Measurements from ENCODE around the gene ACTR1A. TPM values are rescaled to one million over a fixed set of nuclear protein-coding genes. Genes with fewer than 3 reads are reported as not detected.

Gene ACTR1A
- total RNA-seq, 1 experiment from 2014 or later = 82.1 TPM

DNA sequence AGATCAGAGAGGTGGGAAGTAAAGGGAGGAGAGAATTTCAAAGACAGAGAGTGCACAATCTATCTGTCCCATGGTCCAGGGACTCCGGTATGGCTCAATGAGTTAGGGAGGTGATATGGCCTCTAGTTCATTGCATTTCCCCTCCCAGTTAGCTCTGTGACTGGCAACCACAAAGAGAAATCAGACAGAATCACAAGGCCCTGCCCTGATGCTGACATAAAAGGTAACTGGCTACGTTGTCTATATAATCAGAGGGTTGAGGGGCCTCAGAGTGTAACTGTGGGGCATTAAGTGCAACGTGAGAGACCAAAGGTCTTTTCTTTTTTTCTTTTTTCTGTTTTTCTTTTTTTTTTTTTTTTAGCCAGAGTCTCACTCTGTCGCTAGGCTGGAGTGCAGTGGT lies 43.9 kb downstream of the ACTR1A start:
- Mint-ChIP-seq H3K27ac (no peak overlapping the region), H3K27me3 (ENCODE audit: low read depth) (peaks cover 14% of the 10 kb centered on the region), H3K36me3 (ENCODE audit: insufficient read depth in 1 of 3, low read depth in 3 of 3) (peaks cover 2 to 14% (median 2%) of the 10 kb centered on the region in 3 experiments; a peak in 5 of 7 replicates), H3K9me3 (no peaks in the 10 kb centered on the region), H3K4me3 (no peak overlapping the region), H3K4me1 (peaks cover 60 to 70% of the 10 kb centered on the region in 2 experiments)
- Histone ChIP-seq H2BK12ac (ENCODE audit: insufficient read length, low read depth, low read length) (no peak overlapping the region), H3K4me2 (ENCODE audit: insufficient read depth, insufficient read length, low read length) (no peak overlapping the region), H2AK5ac (ENCODE audit: insufficient read length, low read length) (no peak overlapping the region), H2AFZ (ENCODE audit: low read length) (no peak overlapping the region), H3K9me3 (ENCODE audit: control insufficient read depth, low read depth, low read length) (no peaks in the 10 kb centered on the region), H3K4ac (ENCODE audit: low read depth, low read length) (no peak overlapping the region), H3K18ac (ENCODE audit: insufficient read length, low read depth, low read length) (no peak overlapping the region), H3K9ac (ENCODE audit: extremely low read depth, insufficient read length, low read length) (no peak overlapping the region), H3K79me2 (ENCODE audit: insufficient read depth, low read length) (no peaks in the 10 kb centered on the region), H3K56ac (ENCODE audit: insufficient read length, low read depth, low read length) (no peak overlapping the region), H3T11ph (ENCODE audit: low read length) (no peak overlapping the region), H4K20me1 (ENCODE audit: control insufficient read depth, insufficient read depth, insufficient read length) (no peaks in the 10 kb centered on the region), H2BK5ac (ENCODE audit: insufficient read length, low read length) (no peak overlapping the region), H4K91ac (ENCODE audit: insufficient read length, low read depth, low read length) (no peak overlapping the region), H4K5ac (ENCODE audit: insufficient read length, low read depth, low read length) (no peak overlapping the region), H3K23me2 (ENCODE audit: insufficient read length, low read depth, low read length, poor library complexity, severe bottlenecking) (peaks cover 10% of the 10 kb centered on the region), H3K14ac (ENCODE audit: insufficient read depth, low read length) (no peak overlapping the region), H3K27ac (ENCODE audit: insufficient read length, low read depth, low read length) (no peak overlapping the region), H2BK120ac (ENCODE audit: low read depth, low read length, poor library complexity, severe bottlenecking) (no peak overlapping the region), H3K23ac (ENCODE audit: insufficient read length, low read depth, low read length) (no peak overlapping the region), H4K8ac (replicated peaks; ENCODE audit: insufficient read length, low read depth, low read length) (no peak overlapping the region), H3K4me1 (ENCODE audit: insufficient read depth, low read length) (peaks cover 3% of the 10 kb centered on the region), H2BK15ac (ENCODE audit: low read depth, low read length) (no peak overlapping the region), H2BK20ac (ENCODE audit: low read depth, low read length, poor library complexity, severe bottlenecking) (no peak overlapping the region), H3K27me3 (ENCODE audit: insufficient read depth, low read length) (no peaks in the 10 kb centered on the region), H3K79me1 (ENCODE audit: insufficient read depth, low read depth, low read length, poor library complexity, severe bottlenecking) (no peaks in the 10 kb centered on the region)
- DNase-seq = no peak
- no CpG with 5 or more reads among the region's 4 CpGs for WGBS (ENCODE audit: extremely low coverage, insufficient read length, low lambda C conversion rate)
- TF ChIP-seq CTCF (conservative IDR thresholded peaks at IDR 0.05) = no peak

Data from H9 (cell line).